GM23248 (cell line): ENCODE measurements around the gene EXTL1. TPM values are rescaled to one million over a fixed set of nuclear protein-coding genes. Genes with fewer than 3 reads are reported as not detected.

Source experiments
- DNase-seq: peaks from one replicate; pipeline ENCODE4 v3.0.0-alpha.2; 2015
- H2AFZ ChIP-seq: fragments of 200-600 bp; sonication (generic); 2 replicates; pipeline ENCODE4 v1.6.1; 2016; ENCODE audit warnings: antibody characterized with exemption
- H3F3A ChIP-seq: fragments of 200-600 bp; sonication (generic); 2 replicates; pipeline ENCODE4 v1.6.1; 2016; ENCODE audit warnings: mild to moderate bottlenecking, antibody characterized with exemption, mixed run types; ENCODE audit not compliant: insufficient read depth
- H3K27ac ChIP-seq: fragments of 200-600 bp; sonication (generic); 2 replicates; pipeline ENCODE4 v1.5.1; 2016; ENCODE audit warnings: mild to moderate bottlenecking
- H3K27me3 ChIP-seq: fragments of 200-600 bp; sonication (generic); replicated peaks from 2 replicates; pipeline ENCODE4 v1.6.1; 2016; ENCODE audit warnings: mild to moderate bottlenecking; ENCODE audit not compliant: insufficient read depth
- H3K36me3 ChIP-seq: fragments of 200-600 bp; sonication (generic); 2 replicates; pipeline ENCODE4 v1.6.1; 2016; ENCODE audit warnings: low read depth, mild to moderate bottlenecking
- H3K4me1 ChIP-seq: fragments of 200-600 bp; sonication (generic); 2 replicates; pipeline ENCODE4 v1.6.1; 2016; ENCODE audit warnings: mild to moderate bottlenecking; ENCODE audit not compliant: insufficient read depth
- H3K4me2 ChIP-seq: fragments of 200-600 bp; sonication (generic); one replicate; pipeline ENCODE4 v1.6.1; 2016; ENCODE audit warnings: mild to moderate bottlenecking; ENCODE audit not compliant: unreplicated experiment
- H3K4me3 ChIP-seq: fragments of 200-600 bp; sonication (generic); 2 replicates; pipeline ENCODE4 v1.5.1; 2016; ENCODE audit warnings: mild to moderate bottlenecking
- H3K79me2 ChIP-seq: fragments of 200-600 bp; sonication (generic); 2 replicates; pipeline ENCODE4 v1.6.1; 2016; ENCODE audit warnings: mild to moderate bottlenecking; ENCODE audit not compliant: insufficient read depth
- H3K9ac ChIP-seq: fragments of 200-600 bp; sonication (generic); 2 replicates; pipeline ENCODE4 v1.6.1; 2016; ENCODE audit warnings: mild to moderate bottlenecking
- H3K9me2 ChIP-seq: fragments of 200-600 bp; sonication (generic); 2 replicates; pipeline ENCODE4 v1.6.1; 2016; ENCODE audit warnings: mixed run types, mild to moderate bottlenecking, moderate library complexity; ENCODE audit not compliant: insufficient read depth
- H3K9me3 ChIP-seq: fragments of 200-600 bp; sonication (generic); one replicate; pipeline ENCODE4 v1.6.1; 2017; ENCODE audit warnings: low read depth
- H4K20me1 ChIP-seq: fragments of 200-600 bp; sonication (generic); 2 replicates; pipeline ENCODE4 v1.6.0; 2016; ENCODE audit not compliant: insufficient read depth
- EZH2 ChIP-seq: fragments of 200-600 bp; sonication (generic); IDR thresholded peaks from 2 replicates; pipeline ENCODE4 v1.6.1; 2018; ENCODE audit warnings: antibody characterized with exemption, mild to moderate bottlenecking; ENCODE audit not compliant: insufficient read depth, poor library complexity, severe bottlenecking
- EZH2phosphoT487 ChIP-seq: fragments of 200-600 bp; sonication (generic); IDR thresholded peaks from 2 replicates; pipeline ENCODE4 v1.6.1; 2018; ENCODE audit warnings: antibody characterized with exemption, moderate library complexity, mild to moderate bottlenecking, low read depth; ENCODE audit not compliant: insufficient read depth
- WGBS, 2 experiments: methylation state at CpG; one replicate each; pipeline ENCODE4 v1.1.6; 2015 to 2017; ENCODE audit warnings: low lambda C conversion rate in 2 of 2, low coverage in 1 of 2; ENCODE audit errors: missing lambda C conversion rate in 2 of 2; 5-methylcytosine and 5-hydroxymethylcytosine counted together
- in situ Hi-C: fragments of 300-500 bp; cut with MboI; formaldehyde crosslinking; loops from 2 replicates; pipeline ENCODE4 v1.15.0; 2020
- polyA plus RNA-seq: library from polyadenylated mRNA; unstranded; fragments of >200 nt; fragmentation: Nextera tagmentation; extraction: Ambion mirVana; gene quantifications from 2 replicates; pipeline ENCODE4 v1.2.1, GENCODE V29; 2016
- total RNA-seq: library from RNA; depleted of rRNA; stranded (reverse); fragments of >200 nt; shearing (Covaris generic); gene quantifications from 2 replicates; pipeline ENCODE4 v1.2.3, GENCODE V29; 2014

The EXTL1 gene
- total and polyA plus RNA-seq, 2 experiments from 2014 or later, result 5.5 to 5.9 TPM

GRCh38 chr1:25996966-25997827 lies 24.4 kb upstream of the EXTL1 start:
- Histone ChIP-seq H3K9me2 (no peaks in the 10 kb centered on the region), H3K4me2 (peak overlapping the region; percentile 83), H3K79me2 (no peaks in the 10 kb centered on the region), H3K4me3 (peak overlapping the region; percentile 84), H4K20me1 (no peaks in the 10 kb centered on the region), H3K27ac (peak overlapping the region; percentile 48), H3K9me3 (no peaks in the 10 kb centered on the region), H3K36me3 (no peaks in the 10 kb centered on the region), H3K27me3 (no peaks in the 10 kb centered on the region), H2AFZ (peak overlapping the region; percentile 87), H3K4me1 (peaks cover 18% of the 10 kb centered on the region), H3F3A (no peaks in the 10 kb centered on the region), H3K9ac (peak overlapping the region; percentile 80)
- WGBS, 2 experiments, result 7 to 13% methylated on average over 12 to 13 of the region's 13 CpGs
- TF ChIP-seq EZH2phosphoT487, result no peak
- DNase-seq, result peak; percentile 79
- in situ Hi-C loops, result loop anchor here (10.0 kb wide), 2 partner anchors 102 to 172 kb away; no protein-coding TSS in a partner anchor

- peak within 1 kb of the TSS; percentile 48 for H3K27ac ChIP-seq
- peak; percentile 100 for DNase-seq
- H3K4me1 ChIP-seq, result peaks cover 13% of the 10 kb centered on the region
- H3K9me2 ChIP-seq, result no peaks in the 10 kb centered on the region
- H2AFZ ChIP-seq, result peak within 1 kb of the TSS; percentile 97
- no peaks in the 10 kb centered on the region for H3K79me2 ChIP-seq
- H3K9me3 ChIP-seq, result no peaks in the 10 kb centered on the region
- TF ChIP-seq EZH2phosphoT487, result no peak
- TF ChIP-seq EZH2, result no peak
- no peaks in the 10 kb centered on the region for H3K36me3 ChIP-seq
- no peaks in the 10 kb centered on the region for H3F3A ChIP-seq
- H3K27me3 ChIP-seq, result no peaks in the 10 kb centered on the region
- WGBS, 2 experiments, result 3 to 4% methylated on average over 47 of the region's 47 CpGs
- H3K4me2 ChIP-seq, result peak within 1 kb of the TSS; percentile 83
- H3K9ac ChIP-seq, result peak within 1 kb of the TSS; percentile 80
- no peaks in the 10 kb centered on the region for H4K20me1 ChIP-seq
- in situ Hi-C loops, result loop anchor here (10.0 kb wide), 2 partner anchors 103 to 173 kb away; no protein-coding TSS in a partner anchor
- peak within 1 kb of the TSS; percentile 84 for H3K4me3 ChIP-seq
These were observed 23.5 kb upstream of the EXTL1 start, which contains the start of gene PAFAH2 for GRCh38 chr1:25997828-25998761. PAFAH2 (minus strand) TSS chr1:25998063; CDS start chr1:25990816, 7,247 bp downstream.

- H3K9ac ChIP-seq, result no peak overlapping the region
- TF ChIP-seq EZH2 (no peak), EZH2phosphoT487 (no peak)
- H3F3A ChIP-seq, result no peaks in the 10 kb centered on the region
- H3K9me2 ChIP-seq, result no peaks in the 10 kb centered on the region
- no peaks in the 10 kb centered on the region for H3K79me2 ChIP-seq
- H3K4me2 ChIP-seq, result no peak overlapping the region
- H3K36me3 ChIP-seq, result no peaks in the 10 kb centered on the region
- peaks cover 13% of the 10 kb centered on the region for H3K4me1 ChIP-seq
- H4K20me1 ChIP-seq, result no peaks in the 10 kb centered on the region
- peak overlapping the region; percentile 97 for H2AFZ ChIP-seq
- H3K27ac ChIP-seq, result no peak overlapping the region
- H3K27me3 ChIP-seq, result no peaks in the 10 kb centered on the region
- no peaks in the 10 kb centered on the region for H3K9me3 ChIP-seq
- in situ Hi-C loops, result loop anchor here (10.0 kb wide), 2 partner anchors 104 to 174 kb away; no protein-coding TSS in a partner anchor
- H3K4me3 ChIP-seq, result no peak overlapping the region
- 76 to 85% methylated on average over 12 to 18 of the region's 18 CpGs for WGBS, 2 experiments
- no peak for DNase-seq
These were observed 22.4 kb upstream of the EXTL1 start for GRCh38 chr1:25999041-25999800.
